ENCODE data around the gene CFAP74. TPM values are rescaled to one million over a fixed set of nuclear protein-coding genes. Genes with fewer than 3 reads are reported as not detected.
"Not testable (repeated sequence)": the region's sequence is repeated elsewhere in the genome, so short reads cannot be mapped to it uniquely, and the experiment has no call there.

The CFAP74 gene
- total RNA-seq, 2 donors from 2014 or later: not detected

DNA sequence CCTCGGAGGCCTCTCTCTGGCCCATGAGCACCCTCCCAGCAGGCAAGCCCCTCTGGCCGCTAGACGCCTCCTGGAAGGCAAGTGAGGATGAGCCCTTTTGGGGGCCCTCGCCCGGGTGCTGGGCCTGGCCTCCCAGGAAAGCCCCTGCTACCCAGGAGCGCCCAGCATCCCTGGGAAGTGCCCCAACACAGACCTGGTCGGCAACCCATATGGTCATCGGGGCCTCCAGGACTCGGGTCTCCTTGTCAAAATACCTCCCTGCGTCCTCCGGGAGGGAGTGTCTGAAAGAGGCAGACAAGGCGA lies 63.5 kb downstream of the CFAP74 start:
- Mint-ChIP-seq H3K36me3 (no peaks in the 10 kb centered on the region), H3K9me3 (peaks cover 0 to 6% of the 10 kb centered on the region in 2 donors), H3K27ac (no peak overlapping the region)
- ATAC-seq (no peak), DNase-seq (ENCODE audit: low spot score in 2 of 2) (no peak)

DNA sequence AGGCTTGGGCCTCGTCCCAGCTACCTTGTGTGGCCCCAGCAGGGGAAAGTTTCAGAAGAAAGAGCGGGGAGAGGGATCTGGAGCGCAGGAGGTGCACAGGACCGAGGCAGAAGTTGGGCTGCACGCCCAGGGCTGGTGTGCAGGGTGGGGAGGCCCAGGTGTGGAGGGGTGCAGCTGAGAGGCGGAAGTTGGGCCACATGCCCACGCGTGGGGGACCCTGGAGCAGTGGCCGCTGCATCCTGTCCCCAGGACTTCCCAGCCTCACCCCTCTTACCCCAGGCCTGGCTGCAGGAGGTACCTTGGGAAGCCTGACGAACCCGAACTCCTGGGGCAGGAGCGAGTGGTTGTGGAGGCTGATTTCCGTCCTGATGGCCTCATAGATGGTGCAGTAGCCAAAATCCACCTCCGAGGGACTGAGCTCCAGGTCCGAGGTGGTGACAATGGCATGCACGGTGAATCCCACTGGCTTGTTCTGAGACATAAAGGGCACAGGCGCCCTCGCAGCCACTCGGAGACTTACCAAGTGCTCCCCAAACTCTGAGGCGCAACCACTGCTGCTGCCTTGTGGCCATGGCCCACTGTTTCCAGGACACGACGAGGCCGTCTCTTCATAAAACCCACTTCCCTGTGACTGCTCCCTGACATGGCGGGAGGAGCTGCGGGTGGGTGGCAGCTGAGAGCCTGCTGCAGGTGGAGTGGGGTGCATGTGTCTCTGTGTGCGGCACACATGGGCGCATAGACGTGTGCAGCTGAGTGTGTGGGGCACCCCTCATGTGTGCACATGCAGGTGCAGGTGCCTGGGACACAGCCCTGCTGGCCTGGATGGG lies 64.1 kb downstream of the CFAP74 start:
- no peak for DNase-seq (ENCODE audit: low spot score in 2 of 2)

DNA sequence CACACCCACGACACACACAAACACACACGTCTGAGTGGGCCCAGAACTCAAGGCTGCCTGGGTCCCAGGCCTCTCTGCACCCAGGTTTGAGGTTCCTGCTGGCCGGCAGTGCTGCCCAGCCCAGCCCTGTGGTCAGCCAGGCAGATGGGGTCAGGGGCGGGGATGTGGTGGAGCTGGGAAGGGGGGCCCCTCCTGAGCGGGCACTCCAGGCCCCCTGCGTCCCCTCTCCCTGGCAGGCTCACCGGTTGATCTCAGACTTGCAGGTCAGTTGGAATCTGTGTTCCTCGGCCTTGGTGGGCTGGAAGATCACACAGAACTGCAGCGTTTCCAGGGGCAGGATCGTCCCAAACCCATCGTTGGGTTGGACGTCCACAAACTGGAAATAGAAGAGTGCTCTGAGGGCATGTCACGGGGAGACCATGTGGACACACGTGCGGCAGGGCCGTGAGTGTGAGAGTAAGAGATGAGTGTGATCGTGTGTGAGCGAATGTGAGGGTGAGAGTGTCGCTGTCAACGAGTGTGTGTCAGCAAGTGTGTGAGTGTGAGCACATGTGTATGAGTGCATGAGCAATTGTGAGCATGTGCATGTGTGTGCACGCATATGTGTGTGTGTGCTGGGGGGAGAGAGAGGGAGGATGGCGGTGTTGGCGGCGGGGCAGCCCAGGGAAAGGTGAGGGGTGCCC lies 64.8 kb downstream of the CFAP74 start:
- ATAC-seq: no peak
- Mint-ChIP-seq H3K36me3 (peaks cover 0 to 8% of the 10 kb centered on the region in 2 donors), H3K9me3 (peaks cover 6 to 19% of the 10 kb centered on the region in 2 donors), H3K27ac (no peak overlapping the region)
- no peak for DNase-seq (ENCODE audit: low spot score in 2 of 2)

More for the DNA sequence above, 64.1 kb downstream of the CFAP74 start:
- Mint-ChIP-seq H3K36me3 (peaks cover 0 to under 1% of the 10 kb centered on the region in 2 donors), H3K27ac (no peak overlapping the region), H3K9me3 (peaks cover 0 to 11% of the 10 kb centered on the region in 2 donors)
- no peak for ATAC-seq

DNA sequence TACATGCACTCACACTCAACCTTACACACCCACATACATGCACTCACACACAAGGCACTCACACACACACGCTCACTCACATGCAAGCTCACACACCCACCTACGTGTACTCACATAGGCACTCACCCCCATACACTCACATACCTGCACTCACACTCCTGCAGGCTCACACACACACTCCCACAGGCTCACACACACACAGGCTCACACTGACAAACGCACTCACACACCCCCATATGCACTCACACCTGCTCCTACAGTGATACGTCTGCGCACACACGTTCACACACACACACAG lies 65.4 kb downstream of the CFAP74 start:
- ATAC-seq (no peak), DNase-seq (ENCODE audit: low spot score in 2 of 2) (no peak)
- Mint-ChIP-seq H3K27ac (no peak overlapping the region), H3K36me3 (peaks cover 0 to 9% of the 10 kb centered on the region in 2 donors), H3K9me3 (peaks cover 6 to 22% of the 10 kb centered on the region in 2 donors)

DNA sequence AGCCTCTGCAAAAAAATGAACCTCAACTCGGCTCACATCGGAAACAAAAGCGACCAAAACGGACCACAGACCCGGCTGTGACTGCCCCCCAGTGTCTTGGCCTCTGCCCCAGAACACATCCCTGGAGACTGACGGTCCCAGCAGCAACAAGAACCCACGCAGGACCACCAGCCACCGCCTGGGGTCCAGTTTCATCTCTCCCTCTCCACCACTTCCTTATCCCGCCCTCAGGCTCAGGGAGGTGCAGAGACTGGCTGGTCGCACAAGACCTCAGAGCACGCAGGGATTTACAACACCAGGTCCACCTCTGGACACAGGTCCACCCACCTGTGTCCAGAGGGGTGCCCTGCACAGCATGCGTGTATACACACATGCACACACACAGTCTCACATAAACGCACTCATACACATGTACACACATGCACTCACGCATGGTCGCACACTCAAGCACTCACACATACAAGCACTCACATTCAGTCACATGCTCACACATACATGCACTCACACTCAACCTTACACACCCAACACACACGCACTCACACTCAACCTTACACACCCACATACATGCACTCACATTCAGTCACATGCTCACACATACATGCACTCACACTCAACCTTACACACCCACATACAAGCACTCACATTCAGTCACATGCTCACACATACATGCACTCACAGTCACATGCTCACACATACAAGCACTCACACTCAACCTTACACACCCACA lies 65.9 kb downstream of the CFAP74 start:
- DNase-seq (ENCODE audit: low spot score in 2 of 2) (no peak), ATAC-seq (no peak)
- Mint-ChIP-seq H3K36me3 (peaks cover 0 to 9% of the 10 kb centered on the region in 2 donors), H3K9me3 (peaks cover 6 to 22% of the 10 kb centered on the region in 2 donors), H3K27ac (no peak overlapping the region)

DNA sequence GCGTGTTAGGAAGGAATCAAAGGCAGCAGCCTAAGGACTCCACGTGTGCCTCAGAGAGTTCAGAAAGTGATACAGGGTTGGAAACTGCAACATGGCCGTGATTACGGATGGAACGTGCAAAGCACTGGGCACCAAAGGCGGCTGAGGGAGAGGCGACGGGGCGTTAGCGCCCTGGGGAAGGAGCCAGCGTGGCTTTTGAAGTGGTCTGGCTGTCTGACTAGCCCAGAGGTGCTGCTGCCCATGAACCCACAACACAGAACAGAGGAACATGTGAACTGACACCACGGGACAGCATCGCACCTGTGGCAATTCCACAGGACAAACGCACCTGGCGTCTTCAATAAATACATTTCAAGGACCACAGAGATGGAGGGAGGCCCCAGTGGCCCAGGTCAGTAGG lies 66.5 kb downstream of the CFAP74 start:
- H3K9me3 Mint-ChIP-seq: peaks cover 6 to 22% of the 10 kb centered on the region in 2 donors
- no peak overlapping the region for H3K27ac Mint-ChIP-seq
- peaks cover 0 to 9% of the 10 kb centered on the region in 2 donors for H3K36me3 Mint-ChIP-seq

DNA sequence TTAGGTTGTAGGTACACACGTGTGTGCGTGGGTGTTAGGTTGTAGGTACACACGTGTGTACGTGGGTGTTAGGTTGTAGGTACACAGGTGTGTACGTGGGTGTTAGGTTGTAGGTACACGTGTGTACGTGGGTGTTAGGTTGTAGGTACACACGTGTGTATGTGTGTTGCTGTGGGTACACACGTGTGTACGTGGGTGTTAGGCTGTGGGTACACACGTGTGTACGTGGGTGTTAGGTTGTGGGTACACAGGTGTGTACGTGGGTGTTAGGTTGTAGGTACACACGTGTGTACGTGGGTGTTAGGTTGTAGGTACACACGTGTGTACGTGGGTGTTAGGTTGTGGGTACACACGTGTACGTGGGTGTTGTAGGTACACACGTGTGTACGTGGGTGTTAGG lies 68.7 kb downstream of the CFAP74 start:
- not testable (repeated sequence) for ATAC-seq; H3K36me3 Mint-ChIP-seq; DNase-seq (ENCODE audit: low spot score in 2 of 2); H3K27ac Mint-ChIP-seq
- H3K9me3 Mint-ChIP-seq: peaks cover 6 to 22% of the 10 kb centered on the region in 2 donors

More for the DNA sequence above, 66.5 kb downstream of the CFAP74 start:
- ATAC-seq: no peak
- DNase-seq (ENCODE audit: low spot score in 2 of 2): no peak

DNA sequence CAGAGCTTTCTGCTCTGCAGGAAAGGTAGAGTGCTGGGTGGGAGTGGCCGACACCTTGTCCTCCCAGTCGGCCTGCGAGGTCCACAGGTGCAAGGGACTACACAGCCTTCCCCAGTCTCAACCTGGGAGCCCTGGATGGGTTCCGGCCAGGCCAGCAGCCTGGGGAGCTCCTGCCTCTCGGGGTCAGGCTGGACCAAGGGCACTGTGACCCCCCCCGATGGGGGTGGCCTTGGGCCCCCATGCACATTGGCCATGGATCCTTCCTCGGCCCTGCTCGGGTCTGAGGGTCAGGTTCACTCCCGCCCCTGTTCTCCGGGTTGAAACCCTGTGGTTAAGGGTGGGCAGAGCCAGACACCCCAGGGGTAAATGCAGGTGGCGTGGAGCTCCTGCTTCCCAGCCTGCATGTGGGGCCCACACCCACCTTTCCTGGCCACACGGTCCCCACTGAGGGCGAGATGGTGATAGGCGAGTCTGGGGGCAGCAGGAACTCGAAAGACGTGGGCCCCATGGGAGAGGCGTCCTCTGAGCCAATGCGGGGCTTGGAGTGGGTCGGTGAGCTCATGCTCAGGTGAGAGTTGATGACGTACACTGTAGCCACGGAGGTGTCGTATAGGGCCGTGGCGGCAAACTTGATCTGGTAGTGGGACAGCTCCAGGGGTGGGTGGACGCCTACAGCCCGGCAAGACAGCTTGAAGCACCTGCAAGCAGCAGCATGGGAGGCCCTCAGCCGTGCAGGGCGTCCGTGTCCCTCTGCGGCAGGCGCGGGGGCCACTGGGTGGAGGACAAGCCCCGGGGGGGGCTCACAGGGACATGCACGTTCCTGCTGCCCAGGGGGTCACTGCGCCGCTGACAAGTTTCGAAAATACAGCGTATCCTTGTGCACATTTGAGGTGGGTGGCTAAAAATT lies 73.7 kb downstream of the CFAP74 start:
- peaks cover 0 to 9% of the 10 kb centered on the region in 2 donors for H3K36me3 Mint-ChIP-seq
- no peak for ATAC-seq
- no peak overlapping the region for H3K27ac Mint-ChIP-seq

DNA sequence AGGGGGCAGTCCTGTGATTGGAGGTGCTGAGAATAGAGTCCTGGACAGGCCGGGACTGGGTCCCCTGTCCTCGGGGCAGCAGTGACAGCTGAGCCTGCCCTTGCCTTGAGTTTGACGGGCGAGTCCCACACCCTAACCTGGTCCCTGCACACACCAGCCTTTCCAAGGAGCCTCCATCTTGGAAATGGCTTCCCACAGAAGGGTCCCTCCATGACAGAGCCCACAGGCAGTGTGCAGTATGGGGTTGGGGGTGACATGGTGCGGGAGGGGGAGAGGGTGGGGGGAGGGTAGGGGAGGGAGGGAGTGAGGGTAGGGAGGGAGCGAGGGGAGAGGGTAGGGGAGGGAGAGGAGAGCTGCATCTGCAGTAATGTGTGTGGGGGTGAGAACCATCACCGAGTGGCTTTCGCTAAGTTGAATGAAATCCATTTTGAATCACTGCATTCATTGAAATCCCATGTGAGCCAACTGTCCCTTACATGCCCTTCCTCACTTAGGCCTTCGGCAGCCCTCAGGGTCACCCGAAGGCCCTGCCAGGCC lies 74.4 kb downstream of the CFAP74 start:
- ATAC-seq (no peak), DNase-seq (ENCODE audit: low spot score in 2 of 2) (no peak)
- H3K27ac Mint-ChIP-seq: no peak overlapping the region
- H3K36me3 Mint-ChIP-seq: peaks cover 0 to 5% of the 10 kb centered on the region in 2 donors
- H3K9me3 Mint-ChIP-seq: peaks cover 3 to 8% of the 10 kb centered on the region in 2 donors

More for the DNA sequence above, 73.7 kb downstream of the CFAP74 start:
- DNase-seq (ENCODE audit: low spot score in 2 of 2): no peak
- H3K9me3 Mint-ChIP-seq: peaks cover 6 to 14% of the 10 kb centered on the region in 2 donors

DNA sequence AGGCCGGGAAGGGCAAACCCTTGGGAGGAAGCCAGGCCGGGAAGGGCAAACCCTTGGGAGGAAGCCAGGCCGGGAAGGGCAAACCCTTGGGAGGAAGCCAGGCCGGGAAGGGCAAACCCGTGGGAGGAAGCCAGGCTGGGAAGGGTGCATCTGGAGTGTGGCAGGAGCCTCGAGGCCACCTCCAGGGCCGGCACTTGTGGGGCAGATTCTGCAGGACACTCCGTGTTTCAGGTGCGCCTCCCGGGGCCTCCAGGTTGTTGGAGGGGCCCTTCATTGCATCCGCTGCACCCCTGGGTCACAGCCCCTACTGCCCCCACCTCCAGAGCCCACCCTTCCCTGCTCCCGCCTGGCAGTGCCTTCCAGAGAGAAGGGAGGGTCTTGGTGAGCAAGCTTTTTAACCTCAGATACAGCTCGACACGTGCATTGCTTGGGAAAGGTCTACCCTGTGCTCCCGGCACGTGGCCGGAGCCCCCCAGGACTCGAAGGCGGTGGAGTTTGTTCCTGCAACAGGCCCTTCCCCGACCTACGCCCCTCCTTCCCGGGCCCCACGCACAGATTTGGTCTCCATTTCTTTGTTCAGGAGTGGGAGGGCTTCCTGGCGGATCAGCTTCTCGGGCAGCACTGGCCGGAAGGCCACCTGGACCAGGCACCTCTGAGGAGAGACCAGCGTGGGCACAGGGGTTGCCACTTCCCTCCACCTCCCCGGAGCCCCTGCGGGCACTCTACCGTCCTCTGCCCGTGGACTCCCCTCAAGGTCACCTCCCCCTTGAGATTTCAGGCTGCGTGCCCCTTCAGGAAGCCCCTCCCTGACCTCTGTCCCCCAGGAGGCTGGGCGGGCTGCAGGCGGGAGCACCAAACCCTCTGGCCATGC lies 75.1 kb downstream of the CFAP74 start:
- Mint-ChIP-seq H3K27ac (no peak overlapping the region), H3K36me3 (no peaks in the 10 kb centered on the region), H3K9me3 (peaks cover 0 to under 1% of the 10 kb centered on the region in 2 donors)
- ATAC-seq (no peak), DNase-seq (ENCODE audit: low spot score in 2 of 2) (no peak)

DNA sequence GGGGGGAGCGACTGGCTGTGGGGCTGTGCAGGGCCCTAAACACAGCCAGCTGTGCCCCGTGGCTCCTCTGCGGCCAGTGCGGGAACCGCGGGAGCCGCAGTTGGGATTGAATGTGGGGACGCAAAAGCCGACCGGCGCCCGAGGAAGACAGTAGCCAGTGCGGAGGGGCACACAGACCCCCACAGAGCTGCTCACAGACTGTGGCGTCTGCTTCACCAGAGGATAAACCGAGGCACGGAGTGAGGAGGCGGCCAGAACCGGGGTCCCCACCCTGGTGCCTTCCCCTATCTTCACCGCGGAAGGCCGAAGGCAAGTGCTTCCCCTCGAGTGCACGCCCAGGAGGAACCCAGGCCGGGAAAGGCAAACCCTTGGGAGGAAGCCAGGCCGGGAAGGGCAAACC lies 75.8 kb downstream of the CFAP74 start:
- Mint-ChIP-seq H3K27ac (no peak overlapping the region), H3K36me3 (no peaks in the 10 kb centered on the region), H3K9me3 (no peaks in the 10 kb centered on the region)
- DNase-seq (ENCODE audit: low spot score in 2 of 2) (no peak), ATAC-seq (no peak)

DNA sequence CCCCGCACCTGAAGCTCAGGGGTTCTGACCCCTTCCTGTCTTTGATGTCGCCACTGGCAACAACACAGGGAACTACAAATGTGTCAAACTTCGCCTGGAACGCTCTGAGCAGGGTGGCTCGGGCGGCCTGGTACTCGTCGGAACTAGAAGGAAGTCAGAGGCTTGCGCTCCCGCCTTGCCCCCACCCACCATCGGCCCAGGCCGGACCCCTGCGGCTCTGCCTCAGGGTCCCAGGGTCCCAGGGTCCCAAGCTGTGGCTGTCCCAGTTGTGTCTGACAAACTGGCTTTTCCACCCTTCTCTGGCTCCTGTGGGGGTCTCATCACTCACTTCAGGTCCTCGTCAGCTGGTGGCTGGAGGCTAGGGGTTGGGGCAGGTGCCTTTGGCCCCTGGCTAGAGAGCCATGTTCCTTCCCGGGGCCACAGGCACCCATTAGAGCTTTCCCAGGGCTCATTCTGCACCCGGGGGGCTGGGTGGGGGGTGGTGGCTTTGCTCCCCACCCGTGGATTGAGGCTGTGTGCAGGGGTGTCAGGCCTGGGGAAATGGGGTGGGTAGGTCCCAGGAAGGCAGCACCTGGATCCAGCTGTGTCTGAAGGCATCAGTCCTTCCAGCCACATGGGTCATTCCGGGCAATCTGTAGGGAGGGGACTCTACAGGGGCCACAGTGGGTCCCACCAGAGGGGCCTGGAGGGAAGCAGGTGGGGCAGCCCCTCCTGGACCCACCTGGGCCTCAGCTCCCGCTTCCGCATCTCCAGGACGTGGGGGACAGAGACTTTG lies 76.5 kb downstream of the CFAP74 start:
- ATAC-seq: no peak
- DNase-seq (ENCODE audit: low spot score in 2 of 2): no peak
- Mint-ChIP-seq H3K9me3 (no peaks in the 10 kb centered on the region), H3K36me3 (no peaks in the 10 kb centered on the region), H3K27ac (no peak overlapping the region)

DNA sequence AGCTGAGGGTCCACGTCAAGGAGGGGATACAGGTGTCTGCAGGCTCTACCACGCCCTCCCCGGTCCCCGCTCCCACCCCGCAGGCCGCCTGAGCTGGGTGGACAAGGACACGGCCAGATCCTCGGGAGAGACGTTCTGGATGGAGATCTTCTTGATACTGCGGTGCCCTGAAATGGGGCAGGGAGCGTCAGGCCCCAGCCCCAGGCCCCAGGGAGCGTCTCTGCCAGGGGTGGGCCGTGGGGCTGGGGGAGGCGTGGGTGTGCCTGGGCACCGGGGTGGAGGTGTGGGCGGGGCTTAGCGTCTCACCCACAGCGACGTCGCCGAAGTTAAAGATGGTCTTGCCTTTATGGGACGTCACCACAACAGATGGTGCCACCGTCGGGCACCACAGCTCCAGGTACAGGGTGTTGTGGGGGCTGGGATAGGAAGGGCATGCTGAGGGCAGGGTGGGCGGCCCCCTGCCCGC lies 77.2 kb downstream of the CFAP74 start:
- DNase-seq (ENCODE audit: low spot score in 2 of 2) (no peak), ATAC-seq (no peak)
- Mint-ChIP-seq H3K9me3 (no peaks in the 10 kb centered on the region), H3K36me3 (no peaks in the 10 kb centered on the region), H3K27ac (no peak overlapping the region)

DNA sequence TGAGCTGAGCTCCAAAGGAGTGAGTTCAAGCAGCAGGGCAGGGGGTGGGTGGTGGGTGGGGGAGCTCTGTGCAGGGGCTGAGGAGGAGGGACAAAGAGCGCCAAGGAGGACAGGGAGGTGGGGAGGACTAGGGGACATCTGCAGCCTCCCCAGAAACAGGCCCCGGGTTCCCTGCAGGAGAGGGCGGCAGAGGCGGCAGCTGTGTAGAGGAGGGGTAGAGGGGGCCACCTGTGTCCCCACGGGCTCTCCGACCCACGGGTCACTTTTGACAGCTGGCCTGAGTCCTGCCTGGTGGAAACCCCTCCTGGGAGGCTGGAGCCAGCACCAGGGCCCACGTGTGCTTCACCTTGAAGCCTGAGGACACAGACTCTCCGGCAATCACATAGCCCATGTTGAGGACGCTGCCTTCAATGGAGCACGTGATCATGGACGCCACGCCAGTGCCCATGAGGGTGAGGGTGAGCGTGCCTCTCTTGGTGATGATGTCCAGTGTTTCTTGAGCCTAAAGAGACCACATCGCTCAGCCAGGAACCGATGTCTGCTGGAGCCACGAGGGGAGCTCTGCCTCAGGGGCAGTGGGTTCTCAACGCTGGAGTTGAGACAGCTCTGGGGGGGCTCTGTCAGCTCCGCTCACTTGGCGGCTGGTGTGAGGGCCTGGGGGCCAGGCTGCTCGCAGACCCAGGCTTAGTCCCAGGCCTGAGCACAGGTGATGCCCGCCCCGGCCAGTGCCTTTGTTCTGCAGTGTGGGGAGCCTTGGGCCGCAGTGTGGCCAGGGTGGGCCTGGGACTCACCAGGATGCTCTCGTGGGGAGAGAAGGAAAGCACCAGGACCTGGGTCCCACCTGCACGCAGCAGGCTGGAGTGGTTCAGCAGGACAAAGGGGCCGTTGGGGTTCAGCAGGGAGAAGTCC lies 77.9 kb downstream of the CFAP74 start:
- Mint-ChIP-seq H3K36me3 (no peaks in the 10 kb centered on the region), H3K27ac (no peak overlapping the region), H3K9me3 (no peaks in the 10 kb centered on the region)
- no peak for ATAC-seq
- DNase-seq (ENCODE audit: low spot score in 2 of 2): no peak

All from activated naive CD4-positive, alpha-beta T cell treated with anti-CD3 and anti-CD28 coated beads, Interleukin-2, amount 50 U/mL, for 72 hours (primary cell).